Esophagus muscularis mucosa (tissue), 4 donors: ENCODE results near the gene CCNY. TPM values are rescaled to one million over a fixed set of nuclear protein-coding genes. Genes with fewer than 3 reads are reported as not detected.
"Not testable (repeated sequence)": the region's sequence is repeated elsewhere in the genome, so short reads cannot be mapped to it uniquely, and the experiment has no call there.

Experiments used
- DNase-seq: peaks from one replicate; pipeline ENCODE4 v3.0.0-alpha.2; 2017; ENCODE audit errors: extremely low spot score
- H3K27ac ChIP-seq, 4 donors: fragments of 200-600 bp; sonication (generic); replicated peaks in 1 of 4; 1 replicate in 3 of 4; 2 replicates in 1 of 4; pipeline ENCODE4 v1.5.1; 2016 to 2019; ENCODE audit warnings: mild to moderate bottlenecking in 1 of 4
- H3K27me3 ChIP-seq, 4 donors: fragments of 200-600 bp; sonication (generic); one replicate each; pipeline versions ENCODE4 v1.5.1 to v1.6.0; 2016 to 2019
- H3K36me3 ChIP-seq, 4 donors: fragments of 200-600 bp; sonication (generic); one replicate each; pipeline ENCODE4 v1.5.1; 2016 to 2019
- H3K4me1 ChIP-seq, 4 donors: fragments of 200-600 bp; sonication (generic); one replicate each; pipeline ENCODE4 v1.5.1; 2016 to 2019
- H3K4me3 ChIP-seq, 4 donors: fragments of 200-600 bp; sonication (generic); 1 replicate in 2 of 4; 2 replicates in 2 of 4; pipeline ENCODE4 v1.5.1; 2016 to 2019; ENCODE audit warnings: mild to moderate bottlenecking in 4 of 4, moderate library complexity in 1 of 4
- H3K9me3 ChIP-seq, 4 donors: fragments of 200-600 bp; sonication (generic); 1 replicate in 3 of 4; 2 replicates in 1 of 4; pipeline ENCODE4 v1.5.1; 2016 to 2019
- EP300 ChIP-seq: sonication (generic); formaldehyde crosslinking; IDR thresholded peaks from one replicate; pipeline ENCODE4 v1.6.1; 2017; ENCODE audit warnings: antibody characterized with exemption
- POLR2A ChIP-seq: fragments of 450-650 bp; IDR thresholded peaks from one replicate; pipeline ENCODE4 v1.6.1; 2017; ENCODE audit warnings: antibody characterized with exemption, moderate library complexity, mild to moderate bottlenecking, low read depth
- POLR2AphosphoS5 ChIP-seq, 2 donors: sonication (generic); formaldehyde crosslinking; IDR thresholded peaks; one replicate each; pipeline ENCODE4 v1.6.1; 2017; ENCODE audit warnings: antibody characterized with exemption in 2 of 2
- WGBS: methylation state at CpG from one replicate; pipeline ENCODE4 v1.1.5; 2018; 5-methylcytosine and 5-hydroxymethylcytosine counted together
- intact Hi-C: fragments of 100-400 bp; cut with DNase I; formaldehyde crosslinking; loops from one replicate; pipeline ENCODE4 v1.15.1; 2023
- total RNA-seq, 4 donors: library from RNA; depleted of rRNA; stranded (reverse); fragments of >200 nt; gene quantifications; one replicate each; pipeline versions ENCODE4 v1.1.0 to v1.2.1, GENCODE V29; 2016
- TF ChIP-seq, protein P1 (sequence below), 3 experiments: fragments of 200-600 bp in 2 of 3; fragments of 450-650 bp in 1 of 3; sonication (generic) in 2 of 3; IDR thresholded peaks; one replicate each; pipeline ENCODE4 v1.5.1; 2017 to 2019; ENCODE audit warnings: antibody characterized with exemption in 3 of 3, mild to moderate bottlenecking in 2 of 3, moderate library complexity in 1 of 3

The CCNY gene
- total RNA-seq, 4 donors from 2014 or later, result 36.6 to 53.5 (median 47.0) TPM

DNA sequence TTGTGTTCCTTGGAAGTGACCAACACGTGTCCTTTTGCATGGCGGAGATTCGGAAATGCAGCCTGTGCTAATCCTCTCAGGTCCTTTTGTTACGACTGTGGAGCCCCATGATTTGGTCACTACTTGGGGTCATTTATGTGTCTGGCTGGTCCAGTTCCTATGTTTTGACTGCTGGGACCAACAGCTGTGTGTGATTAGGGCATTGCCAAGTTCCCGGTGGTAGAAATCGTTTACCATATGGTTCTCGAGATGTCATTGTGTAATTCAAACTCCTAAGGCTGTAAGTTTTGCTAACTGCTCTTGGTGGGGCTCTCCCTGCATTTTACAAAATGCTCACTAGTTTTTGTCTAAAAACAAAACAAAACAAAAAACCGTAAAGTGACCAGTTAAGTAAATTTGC, 62.0 kb downstream of the CCNY start:
- DNase-seq, result no peak
- intact Hi-C loops, result no loop called here
- Histone ChIP-seq H3K27ac (no peak overlapping the region), H3K4me3 (no peak overlapping the region), H3K9me3 (no peaks in the 10 kb centered on the region), H3K27me3 (no peaks in the 10 kb centered on the region), H3K36me3 (no peaks in the 10 kb centered on the region), H3K4me1 (peaks cover 73 to 79% (median 77%) of the 10 kb centered on the region in 4 donors)
- WGBS, result 69% methylated on average over 8 of the region's 8 CpGs
- no peak for TF ChIP-seq POLR2A
- no peak for TF ChIP-seq POLR2AphosphoS5 (IDR thresholded peaks at IDR 0.05)
- TF ChIP-seq, protein P1, sequence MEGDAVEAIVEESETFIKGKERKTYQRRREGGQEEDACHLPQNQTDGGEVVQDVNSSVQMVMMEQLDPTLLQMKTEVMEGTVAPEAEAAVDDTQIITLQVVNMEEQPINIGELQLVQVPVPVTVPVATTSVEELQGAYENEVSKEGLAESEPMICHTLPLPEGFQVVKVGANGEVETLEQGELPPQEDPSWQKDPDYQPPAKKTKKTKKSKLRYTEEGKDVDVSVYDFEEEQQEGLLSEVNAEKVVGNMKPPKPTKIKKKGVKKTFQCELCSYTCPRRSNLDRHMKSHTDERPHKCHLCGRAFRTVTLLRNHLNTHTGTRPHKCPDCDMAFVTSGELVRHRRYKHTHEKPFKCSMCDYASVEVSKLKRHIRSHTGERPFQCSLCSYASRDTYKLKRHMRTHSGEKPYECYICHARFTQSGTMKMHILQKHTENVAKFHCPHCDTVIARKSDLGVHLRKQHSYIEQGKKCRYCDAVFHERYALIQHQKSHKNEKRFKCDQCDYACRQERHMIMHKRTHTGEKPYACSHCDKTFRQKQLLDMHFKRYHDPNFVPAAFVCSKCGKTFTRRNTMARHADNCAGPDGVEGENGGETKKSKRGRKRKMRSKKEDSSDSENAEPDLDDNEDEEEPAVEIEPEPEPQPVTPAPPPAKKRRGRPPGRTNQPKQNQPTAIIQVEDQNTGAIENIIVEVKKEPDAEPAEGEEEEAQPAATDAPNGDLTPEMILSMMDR (IDR thresholded peaks at IDR 0.05), result no peak
- TF ChIP-seq EP300, result no peak

DNA sequence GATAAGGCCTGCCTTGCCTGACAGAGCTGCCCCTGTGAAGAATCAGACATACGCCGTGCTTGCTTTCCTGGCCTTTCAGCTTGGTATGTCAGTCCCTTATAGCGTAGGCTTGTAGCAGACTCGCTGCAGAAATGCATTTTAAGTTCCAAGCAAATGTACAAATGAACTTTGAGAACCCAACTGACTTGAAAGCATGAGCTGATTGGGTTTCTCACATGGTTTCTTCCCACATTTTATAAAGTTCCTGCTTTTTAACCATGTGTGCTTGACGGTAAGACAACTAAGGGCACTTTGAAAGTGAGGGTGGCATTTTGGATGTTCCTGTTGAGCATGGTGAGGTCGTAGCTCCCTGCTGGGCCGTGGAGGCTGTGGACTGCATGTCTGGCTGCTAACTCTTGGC, 62.6 kb downstream of the CCNY start:
- Histone ChIP-seq H3K27me3 (no peaks in the 10 kb centered on the region), H3K4me1 (peaks cover 68 to 75% (median 74%) of the 10 kb centered on the region in 4 donors), H3K4me3 (no peak overlapping the region), H3K9me3 (no peaks in the 10 kb centered on the region), H3K36me3 (no peaks in the 10 kb centered on the region), H3K27ac (no peak overlapping the region)
- intact Hi-C loops, result no loop called here
- no peak for TF ChIP-seq POLR2AphosphoS5 (IDR thresholded peaks at IDR 0.05)
- no peak for TF ChIP-seq POLR2A
- no peak for TF ChIP-seq EP300
- TF ChIP-seq, protein P1 (IDR thresholded peaks at IDR 0.05), result no peak
- no peak for DNase-seq
- 100% methylated on average over 5 of the region's 7 CpGs for WGBS

DNA sequence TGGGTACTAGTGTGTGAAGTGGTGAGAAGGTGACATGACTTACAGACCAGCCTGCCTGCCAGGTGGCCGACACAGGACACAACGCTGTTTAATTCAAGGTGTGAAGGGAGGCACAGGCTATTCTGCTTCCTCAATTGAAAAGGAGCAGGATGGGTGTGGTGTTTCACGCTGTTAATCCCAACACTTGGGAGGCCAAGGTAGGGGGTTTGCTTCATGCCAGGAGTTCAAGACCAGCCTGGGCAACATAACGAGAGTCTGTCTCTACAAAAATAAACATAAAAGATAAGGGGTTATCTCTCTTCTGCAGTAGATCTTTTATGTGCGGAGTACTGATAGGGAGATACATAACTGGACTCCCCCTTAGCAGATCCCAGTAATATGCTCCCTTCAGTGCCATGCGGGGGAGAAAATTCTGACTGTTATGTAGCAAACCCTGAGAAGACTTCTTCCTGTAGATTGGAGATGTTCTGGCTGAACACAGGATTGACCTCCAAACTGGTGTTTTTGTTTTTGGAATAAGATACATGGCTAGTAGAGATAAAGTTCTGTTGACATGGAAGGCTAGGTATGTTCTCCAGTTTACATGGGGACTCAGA, 63.2 kb downstream of the CCNY start:
- no peak for DNase-seq
- TF ChIP-seq POLR2AphosphoS5 (IDR thresholded peaks at IDR 0.05) (no peak), POLR2A (no peak), EP300 (no peak)
- TF ChIP-seq, protein P1 (IDR thresholded peaks at IDR 0.05), result no peak
- intact Hi-C loops, result no loop called here
- H3K4me1 ChIP-seq, result peaks cover 68 to 75% (median 73%) of the 10 kb centered on the region in 4 donors
- WGBS, result 89% methylated on average over 6 of the region's 6 CpGs
- no peak overlapping the region for H3K4me3 ChIP-seq
- no peaks in the 10 kb centered on the region for H3K9me3 ChIP-seq
- no peaks in the 10 kb centered on the region for H3K27me3 ChIP-seq
- no peaks in the 10 kb centered on the region for H3K36me3 ChIP-seq
- no peak overlapping the region for H3K27ac ChIP-seq

DNA sequence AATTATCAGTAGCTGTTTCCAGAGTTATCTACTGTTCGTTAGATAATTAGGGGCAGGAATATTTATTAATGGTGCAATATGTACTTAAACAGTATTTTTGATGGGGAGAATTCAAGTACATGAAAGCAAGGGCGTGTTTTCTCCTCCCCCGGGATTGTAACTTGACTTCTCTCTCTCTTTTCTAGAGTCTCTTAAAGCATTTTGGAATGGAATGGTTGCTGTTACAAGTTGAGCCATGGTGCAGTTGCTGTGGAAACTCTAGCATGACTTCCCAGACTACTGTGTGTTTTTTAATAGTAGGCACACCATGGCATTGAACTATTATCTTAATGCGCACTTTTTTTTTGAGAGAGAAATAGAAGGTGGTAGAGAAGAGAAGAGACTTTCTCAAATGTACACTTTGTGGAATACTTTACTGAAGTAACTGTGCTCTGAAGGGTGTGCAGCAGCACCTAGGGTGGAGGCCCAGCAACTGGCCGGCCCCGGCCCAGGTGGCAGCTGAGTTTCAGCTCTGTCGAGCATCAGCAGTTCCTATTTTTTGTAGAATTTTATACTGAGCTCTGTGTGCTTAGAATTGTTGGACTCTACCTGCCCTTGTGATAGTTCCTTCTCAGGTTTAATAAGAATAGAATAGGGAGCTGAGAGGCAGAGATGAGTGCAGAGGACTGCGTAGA, 64.4 kb downstream of the CCNY start:
- Histone ChIP-seq H3K27me3 (no peaks in the 10 kb centered on the region), H3K4me1 (peaks cover 62 to 76% (median 67%) of the 10 kb centered on the region in 4 donors), H3K36me3 (no peaks in the 10 kb centered on the region), H3K9me3 (no peaks in the 10 kb centered on the region), H3K4me3 (no peak overlapping the region), H3K27ac (no peak overlapping the region)
- TF ChIP-seq EP300 (no peak), POLR2AphosphoS5 (IDR thresholded peaks at IDR 0.05) (no peak), POLR2A (no peak)
- TF ChIP-seq, protein P1 (IDR thresholded peaks at IDR 0.05), result no peak
- no peak for DNase-seq
- intact Hi-C loops, result no loop called here
- 69% methylated on average over 8 of the region's 8 CpGs for WGBS

DNA sequence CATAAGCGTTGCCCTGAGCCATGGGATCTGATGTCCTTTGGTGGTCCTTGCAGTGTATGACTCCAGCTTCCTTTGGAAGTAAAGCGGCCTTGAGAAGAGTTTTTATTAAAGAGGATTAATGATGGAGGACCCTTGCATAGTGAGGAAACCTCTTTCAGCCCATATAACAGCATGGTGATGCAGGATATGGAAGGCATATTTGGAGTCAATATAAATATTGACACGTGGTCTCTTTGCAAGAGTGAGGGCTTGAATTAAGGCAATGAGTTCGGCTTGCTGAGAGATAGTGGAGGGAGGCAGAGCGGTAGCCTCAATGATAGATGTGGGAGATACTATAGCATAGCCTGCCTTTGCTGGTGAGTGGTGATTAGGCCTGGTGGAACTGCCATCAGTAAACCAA, 67.2 kb downstream of the CCNY start:
- H3K27ac ChIP-seq, result peak overlapping the region in 1 of 4 donors; percentile 16
- peaks cover 38 to 52% (median 44%) of the 10 kb centered on the region in 4 donors for H3K4me1 ChIP-seq
- DNase-seq, H3K36me3 ChIP-seq, intact Hi-C loops, H3K4me3 ChIP-seq, H3K9me3 ChIP-seq, H3K27me3 ChIP-seq: not testable (repeated sequence)
- WGBS, result 94% methylated on average over 5 of the region's 5 CpGs

DNA sequence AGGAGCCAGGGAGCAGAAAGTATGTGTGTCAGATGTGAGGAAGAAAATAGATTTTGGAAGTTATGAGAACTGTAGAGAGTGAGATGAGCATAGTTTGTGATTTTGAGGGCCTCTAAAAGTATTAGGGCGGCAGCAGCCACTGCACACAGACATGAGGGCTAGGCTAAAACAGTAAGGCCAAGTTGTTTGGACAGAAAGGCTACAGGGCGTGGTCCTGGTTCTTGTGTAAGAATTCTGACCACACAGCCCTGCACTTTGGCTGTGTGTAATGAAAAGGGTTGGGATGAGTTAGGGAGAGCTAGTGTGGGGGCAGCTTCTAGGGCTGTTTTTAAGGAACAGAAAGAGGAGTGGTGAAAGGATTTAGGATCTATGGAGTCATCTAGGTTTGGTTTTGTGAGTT, 67.8 kb downstream of the CCNY start:
- H3K4me1 ChIP-seq, result peaks cover 39 to 52% (median 44%) of the 10 kb centered on the region in 4 donors
- 77% methylated on average over 2 of the region's 2 CpGs for WGBS
- intact Hi-C loops, H3K9me3 ChIP-seq, H3K27me3 ChIP-seq, H3K4me3 ChIP-seq, H3K36me3 ChIP-seq, DNase-seq: not testable (repeated sequence)
- peak overlapping the region in 1 of 4 donors; percentile 16 for H3K27ac ChIP-seq

DNA sequence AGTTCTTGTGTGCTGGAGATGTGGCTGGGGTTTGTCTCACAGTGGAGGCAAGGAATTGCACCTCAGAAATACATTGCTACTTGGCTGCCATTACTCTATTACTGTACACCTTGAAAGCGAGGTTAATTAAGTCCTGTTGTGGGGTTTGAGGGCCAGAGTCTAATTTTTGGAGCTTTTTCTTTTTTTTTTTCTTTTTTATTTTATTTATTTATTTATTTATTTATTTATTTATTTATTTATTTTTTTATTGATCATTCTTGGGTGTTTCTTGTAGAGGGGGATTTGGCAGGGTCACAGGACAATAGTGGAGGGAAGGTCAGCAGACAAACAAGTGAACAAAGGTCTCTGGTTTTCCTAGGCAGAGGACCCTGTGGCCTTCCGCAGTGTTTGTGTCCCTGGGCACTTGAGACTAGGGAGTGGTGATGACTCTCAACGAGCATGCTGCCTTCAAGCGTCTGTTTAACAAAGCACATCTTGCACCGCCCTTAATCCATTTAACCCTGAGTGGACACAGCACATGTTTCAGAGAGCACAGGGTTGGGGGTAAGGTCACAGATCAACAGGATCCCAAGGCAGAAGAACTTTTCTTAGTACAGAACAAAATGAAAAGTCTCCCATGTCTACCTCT, 69.8 kb downstream of the CCNY start:
- WGBS, result 92% methylated on average over 2 of the region's 5 CpGs
- H3K27ac ChIP-seq, H3K27me3 ChIP-seq, intact Hi-C loops, H3K4me3 ChIP-seq, DNase-seq, H3K36me3 ChIP-seq, H3K9me3 ChIP-seq: not testable (repeated sequence)
- peaks cover 31 to 42% (median 40%) of the 10 kb centered on the region in 4 donors for H3K4me1 ChIP-seq
